GM19452 (cell line): Measurements from ENCODE around the gene KIAA1191.
"Not testable (repeated sequence)": the region's sequence is repeated elsewhere in the genome, so short reads cannot be mapped to it uniquely, and the experiment has no call there.

Source experiments
- ATAC-seq: cut with Tn5 transposase; IDR thresholded peaks from one replicate; pipeline ENCODE4 v1.9.1; 2021; ENCODE audit not compliant: unreplicated experiment

KIAA1191 gene

GRCh38 chr5:176361437-176362232 is at the start of gene KIAA1191:
Gene KIAA1191 (minus strand): TSS chr5:176361764. CDS start chr5:176359508, 2,256 bp downstream.
- ATAC-seq = peak; percentile 87

GRCh38 chr5:176410486-176411180 is 49.1 kb upstream of the KIAA1191 start:
- no peak for ATAC-seq

- no peak for ATAC-seq
Measured at GRCh38 chr5:176409765-176410164, 48.2 kb upstream of the KIAA1191 start.

GRCh38 chr5:176408590-176408989 is 47.0 kb upstream of the KIAA1191 start:
- ATAC-seq = no peak

- ATAC-seq = not testable (repeated sequence)
Measured at GRCh38 chr5:176408252-176408573, 46.6 kb upstream of the KIAA1191 start.

- no peak for ATAC-seq
Measured at GRCh38 chr5:176407456-176408251, 46.1 kb upstream of the KIAA1191 start.

- ATAC-seq = no peak
Measured at GRCh38 chr5:176406436-176407052, 45.0 kb upstream of the KIAA1191 start.

- no peak for ATAC-seq
Measured at GRCh38 chr5:176405656-176406435, 44.3 kb upstream of the KIAA1191 start.

GRCh38 chr5:176401281-176402205 is 40.0 kb upstream of the KIAA1191 start:
- ATAC-seq = no peak

- ATAC-seq = no peak
Measured at GRCh38 chr5:176400382-176401156, 39.0 kb upstream of the KIAA1191 start.

- ATAC-seq = no peak
Measured at GRCh38 chr5:176397736-176398420, 36.3 kb upstream of the KIAA1191 start.

- no peak for ATAC-seq
Measured at GRCh38 chr5:176396330-176396729, 34.8 kb upstream of the KIAA1191 start.

GRCh38 chr5:176394881-176395675 is 33.5 kb upstream of the KIAA1191 start:
- ATAC-seq = no peak

- ATAC-seq = no peak
Measured at GRCh38 chr5:176394096-176394495, 32.5 kb upstream of the KIAA1191 start.

- ATAC-seq = no peak
Measured at GRCh38 chr5:176392526-176392925, 31.0 kb upstream of the KIAA1191 start.

GRCh38 chr5:176391999-176392398 is 30.4 kb upstream of the KIAA1191 start:
- ATAC-seq = no peak

GRCh38 chr5:176391479-176391878 is 29.9 kb upstream of the KIAA1191 start:
- no peak for ATAC-seq
